ENCODE measurements around the gene DCUN1D2. TPM values are rescaled to one million over a fixed set of nuclear protein-coding genes. Genes with fewer than 3 reads are reported as not detected.

DCUN1D2 gene
- total RNA-seq, 1 donor from 2014 or later = 23.8 TPM

DNA sequence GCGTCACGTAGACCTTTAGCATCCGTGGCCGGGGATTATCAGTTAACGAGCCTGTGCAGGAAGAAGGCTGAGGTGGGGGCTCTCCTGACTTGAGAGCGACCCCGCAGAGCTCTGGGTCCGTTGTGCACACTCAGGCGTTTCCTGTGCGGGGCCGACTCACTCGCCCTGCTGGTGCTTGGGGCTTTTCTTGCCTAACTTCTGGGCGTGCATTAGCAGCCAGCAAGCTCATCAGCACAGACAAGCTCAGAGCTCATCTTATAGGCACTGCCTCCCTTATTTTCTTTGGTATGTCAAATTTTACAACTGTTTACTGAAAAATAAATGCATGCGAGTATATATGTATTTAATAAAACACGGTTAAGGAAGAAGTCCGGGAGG is 60.9 kb downstream of the DCUN1D2 start:
- TF ChIP-seq, protein P1, sequence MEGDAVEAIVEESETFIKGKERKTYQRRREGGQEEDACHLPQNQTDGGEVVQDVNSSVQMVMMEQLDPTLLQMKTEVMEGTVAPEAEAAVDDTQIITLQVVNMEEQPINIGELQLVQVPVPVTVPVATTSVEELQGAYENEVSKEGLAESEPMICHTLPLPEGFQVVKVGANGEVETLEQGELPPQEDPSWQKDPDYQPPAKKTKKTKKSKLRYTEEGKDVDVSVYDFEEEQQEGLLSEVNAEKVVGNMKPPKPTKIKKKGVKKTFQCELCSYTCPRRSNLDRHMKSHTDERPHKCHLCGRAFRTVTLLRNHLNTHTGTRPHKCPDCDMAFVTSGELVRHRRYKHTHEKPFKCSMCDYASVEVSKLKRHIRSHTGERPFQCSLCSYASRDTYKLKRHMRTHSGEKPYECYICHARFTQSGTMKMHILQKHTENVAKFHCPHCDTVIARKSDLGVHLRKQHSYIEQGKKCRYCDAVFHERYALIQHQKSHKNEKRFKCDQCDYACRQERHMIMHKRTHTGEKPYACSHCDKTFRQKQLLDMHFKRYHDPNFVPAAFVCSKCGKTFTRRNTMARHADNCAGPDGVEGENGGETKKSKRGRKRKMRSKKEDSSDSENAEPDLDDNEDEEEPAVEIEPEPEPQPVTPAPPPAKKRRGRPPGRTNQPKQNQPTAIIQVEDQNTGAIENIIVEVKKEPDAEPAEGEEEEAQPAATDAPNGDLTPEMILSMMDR (IDR thresholded peaks at IDR 0.05) = no peak
- TF ChIP-seq EZH2phosphoT487 (IDR thresholded peaks at IDR 0.05) (no peak), EZH2 (IDR thresholded peaks at IDR 0.05) (no peak)
- Histone ChIP-seq H3K27ac (no peak overlapping the region), H3F3A (ENCODE audit: low read depth) (peaks cover 3% of the 10 kb centered on the region), H3K9me3 (ENCODE audit: low read depth) (no peaks in the 10 kb centered on the region), H3K27me3 (no peaks in the 10 kb centered on the region), H3K4me2 (no peak overlapping the region), H3K4me3 (no peak overlapping the region), H4K20me1 (ENCODE audit: low read depth) (no peaks in the 10 kb centered on the region), H2AFZ (replicated peaks) (no peak overlapping the region), H3K4me1 (no peaks in the 10 kb centered on the region), H3K79me2 (ENCODE audit: low read depth) (no peaks in the 10 kb centered on the region), H3K9ac (no peak overlapping the region), H3K36me3 (no peaks in the 10 kb centered on the region)
- no peak overlapping the region for H3K27ac Mint-ChIP-seq
- no peak overlapping the region for H3K4me3 Mint-ChIP-seq
- DNase-seq (ENCODE audit: low spot score) = peak; percentile 1
- no peaks in the 10 kb centered on the region for H3K36me3 Mint-ChIP-seq
- peaks cover 2% of the 10 kb centered on the region for H3K27me3 Mint-ChIP-seq (ENCODE audit: insufficient read depth, low read depth)
- no peaks in the 10 kb centered on the region for H3K9me3 Mint-ChIP-seq
- H3K4me1 Mint-ChIP-seq = peaks cover 6% of the 10 kb centered on the region

DNA sequence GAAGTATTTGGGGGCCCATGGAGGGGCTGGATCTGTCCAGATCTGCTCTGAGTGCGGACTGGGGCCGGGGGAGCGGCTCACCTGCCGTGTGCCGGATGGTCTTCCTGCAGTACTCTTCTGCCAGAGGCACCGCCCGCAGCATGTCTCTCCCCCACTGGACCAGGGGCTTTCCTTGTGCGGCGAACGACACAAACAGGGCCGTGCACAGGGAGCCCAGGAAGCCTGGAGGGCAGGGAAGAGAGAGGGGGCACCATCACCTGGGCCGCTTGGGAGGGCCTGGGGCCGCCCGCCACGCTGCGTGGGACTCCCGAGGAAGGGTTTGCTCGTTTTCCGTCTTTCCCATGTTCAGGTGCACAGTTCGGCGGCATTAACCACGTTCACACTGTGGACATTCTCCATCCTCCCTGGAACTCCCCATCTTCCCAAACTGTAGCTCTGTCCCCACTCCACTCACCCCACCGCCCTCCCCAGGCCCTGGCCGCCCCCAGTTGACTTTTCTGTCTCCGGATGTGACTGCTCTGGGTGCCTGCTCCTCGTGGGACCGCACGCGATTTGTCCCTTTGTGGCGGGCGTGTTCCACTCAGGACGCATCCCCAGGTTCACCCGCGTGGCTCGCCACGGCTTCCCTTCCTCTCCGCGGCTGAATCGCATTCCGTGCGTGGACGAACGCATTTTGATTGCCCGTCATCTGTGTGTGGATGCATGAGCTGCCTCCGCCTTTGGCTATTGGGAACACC is 61.5 kb downstream of the DCUN1D2 start:
- H3K9me3 ChIP-seq (ENCODE audit: low read depth) = no peaks in the 10 kb centered on the region
- TF ChIP-seq EZH2 (IDR thresholded peaks at IDR 0.05) (no peak), EZH2phosphoT487 (IDR thresholded peaks at IDR 0.05) (no peak)
- TF ChIP-seq, protein P1 (IDR thresholded peaks at IDR 0.05) = no peak
- Mint-ChIP-seq H3K4me1 (peaks cover 6% of the 10 kb centered on the region), H3K27me3 (ENCODE audit: insufficient read depth, low read depth) (peaks cover 2% of the 10 kb centered on the region), H3K4me3 (no peak overlapping the region), H3K36me3 (no peaks in the 10 kb centered on the region), H3K9me3 (no peaks in the 10 kb centered on the region), H3K27ac (no peak overlapping the region)
- H3K4me3 ChIP-seq = no peak overlapping the region
- H3K27ac ChIP-seq = no peak overlapping the region
- no peaks in the 10 kb centered on the region for H4K20me1 ChIP-seq (ENCODE audit: low read depth)
- DNase-seq (ENCODE audit: low spot score) = peak; percentile 1
- no peaks in the 10 kb centered on the region for H3K79me2 ChIP-seq (ENCODE audit: low read depth)
- peaks cover 3% of the 10 kb centered on the region for H3F3A ChIP-seq (ENCODE audit: low read depth)
- no peaks in the 10 kb centered on the region for H3K36me3 ChIP-seq
- H3K9ac ChIP-seq = no peak overlapping the region
- H3K4me1 ChIP-seq = no peaks in the 10 kb centered on the region
- no peaks in the 10 kb centered on the region for H3K27me3 ChIP-seq
- no peak overlapping the region for H2AFZ ChIP-seq (replicated peaks)
- no peak overlapping the region for H3K4me2 ChIP-seq

DNA sequence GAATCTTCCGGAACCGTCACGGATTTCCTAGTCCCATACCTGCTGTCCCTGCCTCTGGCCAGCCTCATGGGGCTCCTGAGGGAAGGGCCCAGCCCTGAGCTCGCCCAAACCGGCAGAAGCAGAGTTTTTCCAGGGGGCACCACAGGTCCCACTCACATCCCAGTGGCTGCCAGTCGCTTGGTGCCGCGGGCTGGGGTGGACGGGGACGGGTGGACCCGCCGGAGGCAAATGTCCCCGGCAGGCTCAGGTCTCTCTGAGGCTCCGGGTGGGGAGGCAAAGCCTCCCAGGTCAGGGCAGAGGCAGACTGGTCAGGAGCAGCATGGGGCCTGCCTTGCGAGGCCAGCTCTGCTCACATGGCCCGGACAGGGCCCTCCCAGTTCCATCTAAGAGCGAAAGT is 62.0 kb downstream of the DCUN1D2 start:
- H3K27ac ChIP-seq = no peak overlapping the region
- no peaks in the 10 kb centered on the region for H3F3A ChIP-seq (ENCODE audit: low read depth)
- H3K27ac Mint-ChIP-seq = peak overlapping the region; percentile 76
- H3K4me3 ChIP-seq = no peak overlapping the region
- H3K27me3 Mint-ChIP-seq (ENCODE audit: insufficient read depth, low read depth) = peaks cover 2% of the 10 kb centered on the region
- no peak overlapping the region for H2AFZ ChIP-seq (replicated peaks)
- DNase-seq (ENCODE audit: low spot score) = no peak
- peaks cover 6% of the 10 kb centered on the region for H3K4me1 Mint-ChIP-seq
- H3K9ac ChIP-seq = no peak overlapping the region
- H3K4me2 ChIP-seq = no peak overlapping the region
- no peaks in the 10 kb centered on the region for H3K9me3 ChIP-seq (ENCODE audit: low read depth)
- H4K20me1 ChIP-seq (ENCODE audit: low read depth) = no peaks in the 10 kb centered on the region
- H3K9me3 Mint-ChIP-seq = no peaks in the 10 kb centered on the region
- no peaks in the 10 kb centered on the region for H3K27me3 ChIP-seq
- H3K4me1 ChIP-seq = no peaks in the 10 kb centered on the region
- no peaks in the 10 kb centered on the region for H3K79me2 ChIP-seq (ENCODE audit: low read depth)
- no peaks in the 10 kb centered on the region for H3K36me3 Mint-ChIP-seq
- TF ChIP-seq EZH2phosphoT487 (IDR thresholded peaks at IDR 0.05) (no peak), EZH2 (IDR thresholded peaks at IDR 0.05) (no peak)
- TF ChIP-seq, protein P1 (IDR thresholded peaks at IDR 0.05) = no peak
- H3K36me3 ChIP-seq = no peaks in the 10 kb centered on the region
- no peak overlapping the region for H3K4me3 Mint-ChIP-seq
